ENCODE results near the gene EREG. TPM values are rescaled to one million over a fixed set of nuclear protein-coding genes. Genes with fewer than 3 reads are reported as not detected.

The EREG gene
- total and polyA plus RNA-seq, 2 donors: 0.16 to 0.38 TPM

- H3K4me3 ChIP-seq (ENCODE audit: low read depth, low read length): no peak overlapping the region
- no peaks in the 10 kb centered on the region for H3K4me1 ChIP-seq (ENCODE audit: insufficient read depth)
- 78% methylated on average over 2 of the region's 2 CpGs for WGBS
- no peak overlapping the region for H3K27ac ChIP-seq (ENCODE audit: low read depth)
- no peaks in the 10 kb centered on the region for H3K36me3 ChIP-seq (ENCODE audit: insufficient read depth)
- DNase-seq (ENCODE audit: extremely low spot score): no peak
Observed at GRCh38 chr4:74366367-74366911, 1.5 kb downstream of the EREG start.

GRCh38 chr4:74367656-74368290 lies 2.8 kb downstream of the EREG start:
- Histone ChIP-seq H3K4me3 (ENCODE audit: low read depth, low read length) (no peak overlapping the region), H3K27ac (ENCODE audit: low read depth) (no peak overlapping the region), H3K36me3 (ENCODE audit: insufficient read depth) (no peaks in the 10 kb centered on the region), H3K4me1 (ENCODE audit: insufficient read depth) (no peaks in the 10 kb centered on the region)
- DNase-seq (ENCODE audit: extremely low spot score): no peak
- 45% methylated on average over 1 of the region's 1 CpG for WGBS

- DNase-seq (ENCODE audit: extremely low spot score): no peak
- Histone ChIP-seq H3K4me3 (ENCODE audit: low read depth, low read length) (no peak overlapping the region), H3K36me3 (ENCODE audit: insufficient read depth) (no peaks in the 10 kb centered on the region), H3K27ac (ENCODE audit: low read depth) (no peak overlapping the region), H3K4me1 (ENCODE audit: insufficient read depth) (no peaks in the 10 kb centered on the region)
- 68% methylated on average over 4 of the region's 4 CpGs for WGBS
Observed at GRCh38 chr4:74368596-74368995, 3.7 kb downstream of the EREG start.

- Histone ChIP-seq H3K4me1 (ENCODE audit: insufficient read depth) (no peaks in the 10 kb centered on the region), H3K27ac (ENCODE audit: low read depth) (no peak overlapping the region), H3K36me3 (ENCODE audit: insufficient read depth) (no peaks in the 10 kb centered on the region), H3K4me3 (ENCODE audit: low read depth, low read length) (no peak overlapping the region)
- no peak for DNase-seq (ENCODE audit: extremely low spot score)
- 68% methylated on average over 2 of the region's 2 CpGs for WGBS
Observed at GRCh38 chr4:74369855-74370254, 4.9 kb downstream of the EREG start.

GRCh38 chr4:74370912-74371311 lies 6.0 kb downstream of the EREG start:
- 27% methylated on average over 1 of the region's 1 CpG for WGBS
- Histone ChIP-seq H3K4me1 (ENCODE audit: insufficient read depth) (no peaks in the 10 kb centered on the region), H3K27ac (ENCODE audit: low read depth) (no peak overlapping the region), H3K36me3 (ENCODE audit: insufficient read depth) (no peaks in the 10 kb centered on the region), H3K4me3 (ENCODE audit: low read depth, low read length) (no peak overlapping the region)
- no peak for DNase-seq (ENCODE audit: extremely low spot score)

- WGBS: 79% methylated on average over 1 of the region's 1 CpG
- no peak for DNase-seq (ENCODE audit: extremely low spot score)
- Histone ChIP-seq H3K36me3 (ENCODE audit: insufficient read depth) (no peaks in the 10 kb centered on the region), H3K27ac (ENCODE audit: low read depth) (no peak overlapping the region), H3K4me1 (ENCODE audit: insufficient read depth) (no peaks in the 10 kb centered on the region), H3K4me3 (ENCODE audit: low read depth, low read length) (no peak overlapping the region)
Observed at GRCh38 chr4:74374128-74374527, 9.2 kb downstream of the EREG start.

GRCh38 chr4:74374561-74375327 lies 9.8 kb downstream of the EREG start:
- 79% methylated on average over 10 of the region's 10 CpGs for WGBS
- Histone ChIP-seq H3K27ac (ENCODE audit: low read depth) (no peak overlapping the region), H3K36me3 (ENCODE audit: insufficient read depth) (no peaks in the 10 kb centered on the region), H3K4me3 (ENCODE audit: low read depth, low read length) (no peak overlapping the region), H3K4me1 (ENCODE audit: insufficient read depth) (no peaks in the 10 kb centered on the region)
- no peak for DNase-seq (ENCODE audit: extremely low spot score)

- 68% methylated on average over 7 of the region's 7 CpGs for WGBS
- Histone ChIP-seq H3K36me3 (ENCODE audit: insufficient read depth) (no peaks in the 10 kb centered on the region), H3K4me3 (ENCODE audit: low read depth, low read length) (no peak overlapping the region), H3K27ac (ENCODE audit: low read depth) (no peak overlapping the region), H3K4me1 (ENCODE audit: insufficient read depth) (no peaks in the 10 kb centered on the region)
- no peak for DNase-seq (ENCODE audit: extremely low spot score)
Observed at GRCh38 chr4:74375824-74376426, 11.0 kb downstream of the EREG start.

GRCh38 chr4:74376888-74377483 lies 12.0 kb downstream of the EREG start:
- DNase-seq (ENCODE audit: extremely low spot score): no peak
- Histone ChIP-seq H3K4me3 (ENCODE audit: low read depth, low read length) (no peak overlapping the region), H3K36me3 (ENCODE audit: insufficient read depth) (no peaks in the 10 kb centered on the region), H3K4me1 (ENCODE audit: insufficient read depth) (no peaks in the 10 kb centered on the region), H3K27ac (ENCODE audit: low read depth) (no peak overlapping the region)
- 52% methylated on average over 4 of the region's 4 CpGs for WGBS

GRCh38 chr4:74377714-74378113 lies 12.8 kb downstream of the EREG start:
- Histone ChIP-seq H3K27ac (ENCODE audit: low read depth) (no peak overlapping the region), H3K4me3 (ENCODE audit: low read depth, low read length) (no peak overlapping the region), H3K36me3 (ENCODE audit: insufficient read depth) (no peaks in the 10 kb centered on the region), H3K4me1 (ENCODE audit: insufficient read depth) (no peaks in the 10 kb centered on the region)
- DNase-seq (ENCODE audit: extremely low spot score): no peak
- WGBS: 71% methylated on average over 5 of the region's 5 CpGs

GRCh38 chr4:74378573-74378972 lies 13.6 kb downstream of the EREG start:
- H3K4me1 ChIP-seq (ENCODE audit: insufficient read depth): no peaks in the 10 kb centered on the region
- H3K27ac ChIP-seq (ENCODE audit: low read depth): no peak overlapping the region
- H3K36me3 ChIP-seq (ENCODE audit: insufficient read depth): no peaks in the 10 kb centered on the region
- DNase-seq (ENCODE audit: extremely low spot score): no peak
- H3K4me3 ChIP-seq (ENCODE audit: low read depth, low read length): no peak overlapping the region

GRCh38 chr4:74379912-74380311 lies 15.0 kb downstream of the EREG start:
- no peak for DNase-seq (ENCODE audit: extremely low spot score)

GRCh38 chr4:74385386-74385785 lies 20.4 kb downstream of the EREG start:
- 76% methylated on average over 1 of the region's 1 CpG for WGBS
- Histone ChIP-seq H3K4me3 (ENCODE audit: low read depth, low read length) (no peak overlapping the region), H3K36me3 (ENCODE audit: insufficient read depth) (no peaks in the 10 kb centered on the region), H3K4me1 (ENCODE audit: insufficient read depth) (no peaks in the 10 kb centered on the region), H3K27ac (ENCODE audit: low read depth) (no peak overlapping the region)
- DNase-seq (ENCODE audit: extremely low spot score): no peak

More at GRCh38 chr4:74379912-74380311, 15.0 kb downstream of the EREG start:
- no peak overlapping the region for H3K27ac ChIP-seq (ENCODE audit: low read depth)
- no peak overlapping the region for H3K4me3 ChIP-seq (ENCODE audit: low read depth, low read length)
- H3K36me3 ChIP-seq (ENCODE audit: insufficient read depth): no peaks in the 10 kb centered on the region
- 60% methylated on average over 6 of the region's 6 CpGs for WGBS
- no peaks in the 10 kb centered on the region for H3K4me1 ChIP-seq (ENCODE audit: insufficient read depth)

Data from urinary bladder (tissue), 4 donors.